ENCODE data around the gene CDK11A. TPM values are rescaled to one million over a fixed set of nuclear protein-coding genes. Genes with fewer than 3 reads are reported as not detected.
A peak's percentile ranks its signal among the peaks of the same experiment; 100 is the strongest.
"Not testable (repeated sequence)": the region's sequence is repeated elsewhere in the genome, so short reads cannot be mapped to it uniquely, and the experiment has no call there.

CDK11A gene
- total RNA-seq, 2 experiments from 2014 or later, result 206 to 217 TPM

DNA sequence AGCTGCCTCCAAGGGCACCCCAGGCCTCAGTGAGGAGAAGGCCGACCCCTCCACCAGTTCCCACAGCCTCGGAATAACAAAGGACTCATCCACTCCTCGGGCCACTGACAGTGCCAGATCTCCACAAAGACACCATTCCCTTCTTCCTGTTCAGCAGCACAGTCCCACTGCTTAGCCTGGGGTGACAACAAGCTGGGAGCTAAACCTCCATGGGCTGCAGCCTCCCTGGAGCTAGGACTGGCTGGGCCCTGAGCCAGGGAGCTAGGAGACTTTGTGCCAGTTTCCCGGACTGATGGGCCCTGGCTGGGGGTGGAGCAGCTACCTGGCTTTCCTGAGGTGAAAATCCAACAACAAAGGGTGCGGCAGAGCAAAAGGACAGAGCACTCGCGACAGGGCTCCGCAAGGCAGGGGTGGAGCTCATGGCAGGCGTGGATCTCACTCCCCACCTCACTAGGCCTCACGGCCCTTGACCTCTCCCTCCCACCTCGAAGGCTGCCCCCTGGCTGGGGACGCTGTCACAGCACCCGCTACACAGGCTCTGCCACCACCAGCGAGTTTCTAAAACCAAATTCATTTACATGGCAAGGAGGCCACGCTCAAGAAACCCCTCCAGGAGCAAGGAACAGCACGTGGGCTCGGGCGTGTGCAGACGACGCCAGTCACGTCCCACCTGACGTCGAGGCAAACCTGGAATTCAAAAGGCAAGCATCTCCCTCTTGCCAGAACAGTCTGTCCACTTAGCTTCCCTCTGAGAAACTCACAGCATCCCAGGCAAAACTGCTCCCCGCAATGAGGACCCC, 45.4 kb downstream of the CDK11A start:
- Mint-ChIP-seq H3K27me3 (no peaks in the 10 kb centered on the region), H3K9me3 (no peaks in the 10 kb centered on the region), H3K27ac (peak overlapping the region; percentile 98), H3K4me3 (peak overlapping the region; percentile 87), H3K36me3 (ENCODE audit: low read depth) (peaks cover 18% of the 10 kb centered on the region), H3K4me1 (ENCODE audit: low read depth) (peaks cover 23% of the 10 kb centered on the region)
- no peaks in the 10 kb centered on the region for H3K27me3 ChIP-seq (ENCODE audit: control insufficient read depth in 1 of 2, insufficient read depth in 2 of 2, low read length in 2 of 2)
- H3K4me3 ChIP-seq (ENCODE audit: low read length), result peak overlapping the region; percentile 59
- DNase-seq (peak in 7 of 14 experiments; percentile 24 to 64 (median 57)), ATAC-seq (ENCODE audit: poor library complexity) (peak; percentile 35)
- peaks cover 25% of the 10 kb centered on the region for H3K4me1 ChIP-seq (ENCODE audit: insufficient read depth, low read length)
- CTCF ChIA-PET, result interaction anchor here (0.7 to 1.5 kb wide), 2 partner anchors 10 to 13 kb away, joined by 3 read pairs; no protein-coding TSS in a partner anchor
- H3K27ac ChIP-seq (ENCODE audit: low read depth in 1 of 2, low read length in 2 of 2), result peak overlapping the region; percentile 75 to 78
- H3K36me3 ChIP-seq (ENCODE audit: insufficient read depth, low read length), result peaks cover 10% of the 10 kb centered on the region
- POLR2A ChIA-PET, result no interaction called here
- no peak for TF ChIP-seq CTCF (IDR thresholded peaks at IDR 0.05)
- H3K9me3 ChIP-seq (ENCODE audit: control insufficient read depth in 1 of 2, insufficient read depth in 1 of 2, low read length in 2 of 2), result no peaks in the 10 kb centered on the region
- intact Hi-C loops (cut with DNase I, micrococcal nuclease), result no loop called here

- intact Hi-C loops (cut with DNase I, micrococcal nuclease), result no loop called here
- CTCF ChIA-PET, result interaction anchor here (0.7 to 1.5 kb wide), 2 partner anchors 9 to 12 kb away, joined by 3 read pairs; no protein-coding TSS in a partner anchor
- peak overlapping the region; percentile 75 to 78 for H3K27ac ChIP-seq (ENCODE audit: low read depth in 1 of 2, low read length in 2 of 2)
- TF ChIP-seq CTCF (IDR thresholded peaks at IDR 0.05), result no peak
- DNase-seq (peak; percentile 27 to 73 (median 55)), ATAC-seq (ENCODE audit: poor library complexity) (peak; percentile 82)
- no peaks in the 10 kb centered on the region for H3K27me3 ChIP-seq (ENCODE audit: control insufficient read depth in 1 of 2, insufficient read depth in 2 of 2, low read length in 2 of 2)
- H3K4me3 ChIP-seq (ENCODE audit: low read length), result peak overlapping the region; percentile 59
- POLR2A ChIA-PET, result no interaction called here
- H3K36me3 ChIP-seq (ENCODE audit: insufficient read depth, low read length), result peaks cover 12% of the 10 kb centered on the region
- peaks cover 13% of the 10 kb centered on the region for H3K36me3 Mint-ChIP-seq (ENCODE audit: low read depth)
- H3K27me3 Mint-ChIP-seq, result no peaks in the 10 kb centered on the region
- H3K4me1 Mint-ChIP-seq (ENCODE audit: low read depth), result peaks cover 23% of the 10 kb centered on the region
- H3K4me1 ChIP-seq (ENCODE audit: insufficient read depth, low read length), result peaks cover 23% of the 10 kb centered on the region
- H3K4me3 Mint-ChIP-seq, result peak overlapping the region; percentile 87
- no peaks in the 10 kb centered on the region for H3K9me3 Mint-ChIP-seq
- H3K9me3 ChIP-seq (ENCODE audit: control insufficient read depth in 1 of 2, insufficient read depth in 1 of 2, low read length in 2 of 2), result no peaks in the 10 kb centered on the region
- H3K27ac Mint-ChIP-seq, result peak overlapping the region; percentile 98
Observed at GRCh38 chr1:1677718-1678580, 46.2 kb downstream of the CDK11A start.

DNA sequence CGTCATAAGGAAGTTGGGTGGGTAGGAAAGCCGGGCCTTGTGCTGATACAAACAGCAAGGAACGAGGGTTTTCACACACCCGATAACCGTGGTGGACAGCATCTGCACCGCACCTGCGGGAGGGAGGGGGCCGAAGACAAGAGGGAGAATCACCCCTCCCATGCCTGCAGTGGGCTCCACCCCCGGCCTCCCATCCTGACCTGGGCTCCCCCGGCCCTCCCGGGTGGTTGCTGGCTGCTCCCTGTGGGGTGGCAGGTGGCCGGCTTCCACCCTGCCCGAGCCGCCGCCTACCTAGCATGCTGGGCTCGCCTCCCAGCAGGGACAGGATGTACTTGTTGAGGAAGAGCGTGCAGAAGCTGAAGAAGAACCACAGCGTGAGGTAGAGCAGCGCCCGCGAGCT, 48.1 kb downstream of the CDK11A start:
- CTCF ChIA-PET; ATAC-seq (ENCODE audit: poor library complexity); POLR2A ChIA-PET: not testable (repeated sequence)

DNA sequence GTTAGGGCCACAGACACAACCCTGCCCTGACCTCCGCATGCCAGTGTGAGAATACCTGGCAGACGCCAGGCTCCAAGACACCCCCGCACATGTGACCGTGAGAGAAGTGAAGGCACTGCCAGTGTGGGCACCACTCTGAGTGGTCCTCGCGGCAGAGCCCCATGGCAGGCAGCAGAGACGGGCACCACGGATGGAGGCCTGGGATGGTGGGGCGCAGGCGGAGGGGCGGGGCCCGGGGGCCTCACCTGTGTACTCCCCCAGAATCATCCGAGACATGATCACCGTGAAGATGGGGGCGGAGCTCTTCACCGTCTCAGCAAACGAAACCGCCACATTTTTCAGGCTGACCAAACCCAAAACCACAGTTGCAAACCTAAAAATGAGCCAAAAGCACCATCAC, 48.9 kb downstream of the CDK11A start:
- ATAC-seq (ENCODE audit: poor library complexity); H3K9me3 ChIP-seq (ENCODE audit: control insufficient read depth in 1 of 2, insufficient read depth in 1 of 2, low read length in 2 of 2); POLR2A ChIA-PET; H3K27me3 Mint-ChIP-seq; H3K4me3 Mint-ChIP-seq; H3K4me3 ChIP-seq (ENCODE audit: low read length); H3K9me3 Mint-ChIP-seq; CTCF ChIA-PET; H3K27me3 ChIP-seq (ENCODE audit: control insufficient read depth in 1 of 2, insufficient read depth in 2 of 2, low read length in 2 of 2); H3K27ac Mint-ChIP-seq; H3K27ac ChIP-seq (ENCODE audit: low read depth in 1 of 2, low read length in 2 of 2); intact Hi-C loops (cut with DNase I, micrococcal nuclease); DNase-seq: not testable (repeated sequence)
- Mint-ChIP-seq H3K36me3 (ENCODE audit: low read depth) (peaks cover 25% of the 10 kb centered on the region), H3K4me1 (ENCODE audit: low read depth) (peaks cover 23% of the 10 kb centered on the region)
- peaks cover 21% of the 10 kb centered on the region for H3K4me1 ChIP-seq (ENCODE audit: insufficient read depth, low read length)
- H3K36me3 ChIP-seq (ENCODE audit: insufficient read depth, low read length), result peaks cover 28% of the 10 kb centered on the region

More for the DNA sequence above, 48.1 kb downstream of the CDK11A start:
- H3K27ac ChIP-seq (ENCODE audit: low read depth in 1 of 2, low read length in 2 of 2); DNase-seq; H3K27me3 ChIP-seq (ENCODE audit: control insufficient read depth in 1 of 2, insufficient read depth in 2 of 2, low read length in 2 of 2); H3K4me3 ChIP-seq (ENCODE audit: low read length); H3K27me3 Mint-ChIP-seq; H3K4me3 Mint-ChIP-seq; intact Hi-C loops (cut with DNase I, micrococcal nuclease); H3K9me3 ChIP-seq (ENCODE audit: control insufficient read depth in 1 of 2, insufficient read depth in 1 of 2, low read length in 2 of 2); H3K27ac Mint-ChIP-seq; H3K9me3 Mint-ChIP-seq: not testable (repeated sequence)
- Mint-ChIP-seq H3K36me3 (ENCODE audit: low read depth) (peaks cover 16% of the 10 kb centered on the region), H3K4me1 (ENCODE audit: low read depth) (peaks cover 23% of the 10 kb centered on the region)
- H3K36me3 ChIP-seq (ENCODE audit: insufficient read depth, low read length), result peaks cover 22% of the 10 kb centered on the region
- H3K4me1 ChIP-seq (ENCODE audit: insufficient read depth, low read length), result peaks cover 21% of the 10 kb centered on the region

- peaks cover 29% of the 10 kb centered on the region for H3K36me3 Mint-ChIP-seq (ENCODE audit: low read depth)
- H3K4me3 Mint-ChIP-seq; H3K27ac Mint-ChIP-seq; POLR2A ChIA-PET; H3K27me3 Mint-ChIP-seq; H3K9me3 ChIP-seq (ENCODE audit: control insufficient read depth in 1 of 2, insufficient read depth in 1 of 2, low read length in 2 of 2); H3K27ac ChIP-seq (ENCODE audit: low read depth in 1 of 2, low read length in 2 of 2); ATAC-seq (ENCODE audit: poor library complexity); H3K27me3 ChIP-seq (ENCODE audit: control insufficient read depth in 1 of 2, insufficient read depth in 2 of 2, low read length in 2 of 2); H3K9me3 Mint-ChIP-seq; intact Hi-C loops (cut with DNase I, micrococcal nuclease); DNase-seq; CTCF ChIA-PET; H3K4me3 ChIP-seq (ENCODE audit: low read length): not testable (repeated sequence)
- H3K36me3 ChIP-seq (ENCODE audit: insufficient read depth, low read length), result peaks cover 31% of the 10 kb centered on the region
- peaks cover 21% of the 10 kb centered on the region for H3K4me1 ChIP-seq (ENCODE audit: insufficient read depth, low read length)
- H3K4me1 Mint-ChIP-seq (ENCODE audit: low read depth), result peaks cover 23% of the 10 kb centered on the region
Observed at GRCh38 chr1:1674806-1675205, 49.4 kb downstream of the CDK11A start.
